Activated CD8-positive, alpha-beta memory T cell treated with anti-CD3 and anti-CD28 coated beads, Interleukin-2, amount 50 U/mL, for 24 hours (primary cell): ENCODE data around the gene DNAL1.
"Not testable (repeated sequence)": the region's sequence is repeated elsewhere in the genome, so short reads cannot be mapped to it uniquely, and the experiment has no call there.

Source experiments
- DNase-seq: peaks from one replicate; pipeline ENCODE4 v3.0.0-alpha.2; 2020; ENCODE audit errors: extremely low read depth

DNAL1 gene

GRCh38 chr14:73640796-73641365 lies 3.9 kb upstream of the DNAL1 start:
- no peak for DNase-seq

- DNase-seq: no peak
These were observed 443 bp downstream of the DNAL1 start for GRCh38 chr14:73645248-73645610.

- no peak for DNase-seq
These were observed 6.2 kb downstream of the DNAL1 start for GRCh38 chr14:73651005-73651404.

- no peak for DNase-seq
These were observed 11.1 kb downstream of the DNAL1 start for GRCh38 chr14:73655851-73656250.

GRCh38 chr14:73659202-73659601 lies 14.4 kb downstream of the DNAL1 start:
- not testable (repeated sequence) for DNase-seq

- DNase-seq: no peak
These were observed 15.7 kb downstream of the DNAL1 start for GRCh38 chr14:73660511-73660910.

GRCh38 chr14:73661872-73662271 lies 17.1 kb downstream of the DNAL1 start:
- DNase-seq: no peak

GRCh38 chr14:73662487-73662943 lies 17.7 kb downstream of the DNAL1 start:
- no peak for DNase-seq

- DNase-seq: no peak
These were observed 18.9 kb downstream of the DNAL1 start for GRCh38 chr14:73663548-73664212.

GRCh38 chr14:73665130-73665529 lies 20.3 kb downstream of the DNAL1 start:
- DNase-seq: no peak

GRCh38 chr14:73666583-73666982 lies 21.8 kb downstream of the DNAL1 start:
- no peak for DNase-seq

GRCh38 chr14:73667854-73668253 lies 23.1 kb downstream of the DNAL1 start:
- no peak for DNase-seq

GRCh38 chr14:73674986-73675385 lies 30.2 kb downstream of the DNAL1 start:
- no peak for DNase-seq

- DNase-seq: no peak
These were observed 33.9 kb downstream of the DNAL1 start for GRCh38 chr14:73678698-73679097.

GRCh38 chr14:73680821-73681220 lies 36.0 kb downstream of the DNAL1 start:
- DNase-seq: no peak

GRCh38 chr14:73684627-73685026 lies 39.8 kb downstream of the DNAL1 start:
- DNase-seq: no peak

GRCh38 chr14:73685328-73685727 lies 40.5 kb downstream of the DNAL1 start:
- no peak for DNase-seq

GRCh38 chr14:73686901-73687300 lies 42.1 kb downstream of the DNAL1 start:
- DNase-seq: no peak

- no peak for DNase-seq
These were observed 49.3 kb downstream of the DNAL1 start for GRCh38 chr14:73694083-73694482.

- no peak for DNase-seq
These were observed 50.3 kb downstream of the DNAL1 start for GRCh38 chr14:73695082-73695481.

GRCh38 chr14:73695997-73696396 lies 51.2 kb downstream of the DNAL1 start:
- DNase-seq: no peak

- DNase-seq: no peak
These were observed 51.9 kb downstream of the DNAL1 start for GRCh38 chr14:73696466-73697400.

GRCh38 chr14:73700325-73700724 lies 55.5 kb downstream of the DNAL1 start:
- no peak for DNase-seq
